Nephron (organoid): ENCODE results near the gene MNAT1.
A peak's percentile ranks its signal among the peaks of the same experiment; 100 is the strongest.

ENCODE experiments used
- H3K27ac Mint-ChIP-seq, 3 experiments: 2 replicates each; pipeline ENCODE4 v1.8.0; 2020; ENCODE audit warnings: mixed read lengths in 3 of 3, mild to moderate bottlenecking in 2 of 3, moderate library complexity in 1 of 3
- H3K27me3 Mint-ChIP-seq: 2 replicates; pipeline ENCODE4 v1.8.0; 2021; ENCODE audit warnings: low read depth, mild to moderate bottlenecking, moderate library complexity, mixed read lengths
- H3K36me3 Mint-ChIP-seq: 2 replicates; pipeline ENCODE4 v1.8.0; 2020; ENCODE audit warnings: low read depth, mixed read lengths
- H3K4me1 Mint-ChIP-seq: 2 replicates; pipeline ENCODE4 v1.8.0; 2020; ENCODE audit warnings: mixed read lengths
- H3K4me3 Mint-ChIP-seq, 3 experiments: 2 replicates each; pipeline ENCODE4 v1.8.0; 2020; ENCODE audit warnings: mild to moderate bottlenecking in 3 of 3, mixed read lengths in 3 of 3, moderate library complexity in 2 of 3
- H3K9me3 Mint-ChIP-seq: 2 replicates; pipeline ENCODE4 v1.8.0; 2020; ENCODE audit warnings: mixed read lengths
- TF ChIP-seq, protein P1 (sequence below), 3 experiments: fragments of 200-600 bp; sonication (generic); IDR thresholded peaks; one replicate each; pipeline ENCODE4 v1.5.0; 2021; ENCODE audit warnings: antibody characterized with exemption in 3 of 3; ENCODE audit not compliant: unreplicated experiment in 3 of 3

Gene MNAT1

GRCh38 chr14:60732840-60733483, 1.6 kb upstream of the MNAT1 start:
- Mint-ChIP-seq H3K4me3 (peak overlapping the region in 2 of 3 experiments; percentile 9 to 23), H3K4me1 (peaks cover 21% of the 10 kb centered on the region), H3K36me3 (no peaks in the 10 kb centered on the region), H3K27ac (no peak overlapping the region), H3K27me3 (peaks cover 5% of the 10 kb centered on the region), H3K9me3 (no peaks in the 10 kb centered on the region)
- TF ChIP-seq, protein P1, sequence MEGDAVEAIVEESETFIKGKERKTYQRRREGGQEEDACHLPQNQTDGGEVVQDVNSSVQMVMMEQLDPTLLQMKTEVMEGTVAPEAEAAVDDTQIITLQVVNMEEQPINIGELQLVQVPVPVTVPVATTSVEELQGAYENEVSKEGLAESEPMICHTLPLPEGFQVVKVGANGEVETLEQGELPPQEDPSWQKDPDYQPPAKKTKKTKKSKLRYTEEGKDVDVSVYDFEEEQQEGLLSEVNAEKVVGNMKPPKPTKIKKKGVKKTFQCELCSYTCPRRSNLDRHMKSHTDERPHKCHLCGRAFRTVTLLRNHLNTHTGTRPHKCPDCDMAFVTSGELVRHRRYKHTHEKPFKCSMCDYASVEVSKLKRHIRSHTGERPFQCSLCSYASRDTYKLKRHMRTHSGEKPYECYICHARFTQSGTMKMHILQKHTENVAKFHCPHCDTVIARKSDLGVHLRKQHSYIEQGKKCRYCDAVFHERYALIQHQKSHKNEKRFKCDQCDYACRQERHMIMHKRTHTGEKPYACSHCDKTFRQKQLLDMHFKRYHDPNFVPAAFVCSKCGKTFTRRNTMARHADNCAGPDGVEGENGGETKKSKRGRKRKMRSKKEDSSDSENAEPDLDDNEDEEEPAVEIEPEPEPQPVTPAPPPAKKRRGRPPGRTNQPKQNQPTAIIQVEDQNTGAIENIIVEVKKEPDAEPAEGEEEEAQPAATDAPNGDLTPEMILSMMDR (IDR thresholded peaks at IDR 0.05; ENCODE audit: unreplicated experiment in 3 of 3) = no peak

DNA sequence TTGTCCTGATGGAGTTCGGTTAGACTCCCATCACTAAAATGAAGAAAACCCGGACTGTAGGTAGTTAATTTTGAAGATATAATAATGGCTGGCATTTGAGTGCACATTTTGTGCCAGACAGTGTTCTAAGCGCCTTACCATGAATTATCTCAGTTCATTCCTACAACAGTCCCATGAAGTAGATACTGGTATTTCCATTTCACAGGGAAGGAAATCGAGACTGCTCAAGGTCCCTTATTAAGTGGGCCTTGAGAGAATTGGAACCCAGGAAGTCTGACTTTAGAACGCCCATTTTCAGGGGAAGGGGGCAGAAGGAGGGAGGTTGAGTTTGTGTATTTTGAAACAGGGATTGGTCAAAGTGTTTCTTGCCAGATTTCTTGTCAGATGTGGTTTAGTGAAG, 855 bp downstream of the MNAT1 start:
- H3K9me3 Mint-ChIP-seq = no peaks in the 10 kb centered on the region
- H3K27me3 Mint-ChIP-seq = no peaks in the 10 kb centered on the region
- TF ChIP-seq, protein P1 (IDR thresholded peaks at IDR 0.05; ENCODE audit: unreplicated experiment in 3 of 3) = no peak
- peaks cover 27% of the 10 kb centered on the region for H3K4me1 Mint-ChIP-seq
- no peaks in the 10 kb centered on the region for H3K36me3 Mint-ChIP-seq
- peak overlapping the region; percentile 98 to 99 (median 99) for H3K4me3 Mint-ChIP-seq
- H3K27ac Mint-ChIP-seq = peak overlapping the region; percentile 91 to 98 (median 97)

DNA sequence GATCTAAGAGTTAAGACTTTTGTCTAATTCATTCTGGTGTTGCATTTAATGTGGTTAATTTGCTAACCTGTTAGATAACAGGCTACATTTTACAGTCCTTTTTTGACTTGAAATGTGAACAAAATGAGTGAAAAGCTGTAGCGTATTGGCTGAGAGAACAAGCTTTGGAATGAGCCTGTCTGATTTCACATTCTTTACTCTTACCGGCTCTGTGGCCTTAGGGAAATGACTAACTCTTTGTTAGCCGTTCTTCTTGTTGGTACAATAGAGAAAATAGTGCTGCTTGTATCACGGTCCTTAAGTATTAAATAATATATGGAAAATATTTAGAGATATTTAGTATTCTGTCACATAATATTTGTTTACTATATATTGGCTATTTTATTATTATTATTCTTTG, 1.9 kb downstream of the MNAT1 start:
- Mint-ChIP-seq H3K27me3 (no peaks in the 10 kb centered on the region), H3K4me1 (peaks cover 27% of the 10 kb centered on the region), H3K27ac (peak overlapping the region in 2 of 3 experiments; percentile 58 to 91), H3K4me3 (peak overlapping the region; percentile 98 to 99 (median 99)), H3K36me3 (no peaks in the 10 kb centered on the region), H3K9me3 (no peaks in the 10 kb centered on the region)
- TF ChIP-seq, protein P1 (IDR thresholded peaks at IDR 0.05; ENCODE audit: unreplicated experiment in 3 of 3) = no peak

GRCh38 chr14:60738843-60739508, 4.4 kb downstream of the MNAT1 start:
- TF ChIP-seq, protein P1 (IDR thresholded peaks at IDR 0.05; ENCODE audit: unreplicated experiment in 3 of 3) = no peak
- peaks cover 13% of the 10 kb centered on the region for H3K36me3 Mint-ChIP-seq
- H3K27ac Mint-ChIP-seq = no peak overlapping the region
- no peak overlapping the region for H3K4me3 Mint-ChIP-seq
- H3K27me3 Mint-ChIP-seq = no peaks in the 10 kb centered on the region
- peaks cover 27% of the 10 kb centered on the region for H3K4me1 Mint-ChIP-seq
- H3K9me3 Mint-ChIP-seq = no peaks in the 10 kb centered on the region

DNA sequence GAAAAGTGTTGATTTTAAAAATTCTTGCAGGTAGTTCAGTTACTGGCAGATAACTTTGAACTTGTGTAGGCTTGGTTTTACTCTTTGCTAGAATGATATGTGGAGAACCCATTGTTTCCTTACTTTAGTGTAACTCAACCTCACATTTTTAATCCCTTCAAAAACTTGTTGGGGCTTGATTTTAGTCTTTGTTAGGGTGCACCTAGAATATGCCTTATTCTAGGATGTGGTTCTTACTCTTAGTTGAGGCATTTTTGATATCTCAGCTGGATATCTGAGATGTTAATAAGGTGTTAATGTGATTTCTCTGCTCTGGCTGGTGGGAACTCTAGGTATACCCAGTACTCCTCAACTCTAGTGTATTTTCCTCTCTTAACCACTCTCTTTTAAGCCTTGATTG, 10.0 kb downstream of the MNAT1 start:
- H3K36me3 Mint-ChIP-seq = peaks cover 28% of the 10 kb centered on the region
- H3K4me1 Mint-ChIP-seq = no peaks in the 10 kb centered on the region

More for the DNA sequence above, 10.0 kb downstream of the MNAT1 start:
- Mint-ChIP-seq H3K27ac (no peak overlapping the region), H3K27me3 (no peaks in the 10 kb centered on the region), H3K9me3 (peaks cover 6% of the 10 kb centered on the region), H3K4me3 (no peak overlapping the region)
- TF ChIP-seq, protein P1 (IDR thresholded peaks at IDR 0.05; ENCODE audit: unreplicated experiment in 3 of 3) = no peak
